GM19099 (cell line): ENCODE data around the gene CAMTA1.

ENCODE experiments used
- POLR2A ChIP-seq: IDR thresholded peaks from 3 replicates; pipeline ENCODE4 v1.6.1; 2011; ENCODE audit warnings: low read depth; ENCODE audit not compliant: insufficient read length; ENCODE audit errors: extremely low read depth

Gene CAMTA1

DNA sequence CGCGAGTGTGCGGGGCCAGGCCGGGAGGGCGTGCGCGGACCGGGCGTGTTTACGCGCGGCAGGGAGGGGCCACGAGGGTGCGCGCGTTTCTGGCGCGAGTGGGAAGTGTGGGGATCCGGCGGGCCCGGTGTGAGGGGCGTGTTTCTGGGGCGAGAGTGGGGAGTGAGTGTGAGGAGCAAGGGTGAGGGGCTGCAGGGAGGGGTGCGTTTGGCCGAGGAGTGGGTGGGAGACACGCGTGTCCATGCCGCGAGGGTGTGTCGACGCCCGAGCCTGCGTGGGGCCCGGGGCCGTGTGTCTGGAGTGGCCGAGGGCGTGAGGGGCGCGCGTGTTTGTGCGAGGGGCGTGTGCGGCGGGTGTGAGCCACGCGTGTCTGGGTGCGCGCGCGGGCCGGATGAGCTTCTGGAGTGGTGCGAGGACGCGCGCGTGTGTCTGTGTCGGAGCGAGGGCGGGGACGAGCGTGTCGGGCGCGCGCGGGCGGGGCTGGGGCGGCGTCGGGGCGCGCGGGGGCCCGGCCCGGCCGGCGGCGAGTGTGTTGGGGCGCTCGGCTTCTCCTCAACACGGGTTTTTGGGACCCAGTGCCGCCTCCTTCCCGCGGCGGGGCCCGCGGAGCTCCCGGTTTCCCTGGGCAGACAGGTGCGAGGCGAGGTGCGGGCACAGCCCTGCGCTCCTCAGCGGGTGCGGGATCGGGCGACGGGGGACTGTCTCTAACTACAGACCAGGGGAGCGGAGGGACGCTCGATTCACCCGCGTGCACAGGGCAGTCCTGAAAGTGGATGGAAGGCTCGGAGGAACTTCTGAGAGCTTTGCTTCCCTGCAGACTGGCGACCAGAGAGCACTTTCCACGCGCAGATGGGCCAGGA is 920.0 kb downstream of the CAMTA1 start:
- TF ChIP-seq POLR2A, result no peak

DNA sequence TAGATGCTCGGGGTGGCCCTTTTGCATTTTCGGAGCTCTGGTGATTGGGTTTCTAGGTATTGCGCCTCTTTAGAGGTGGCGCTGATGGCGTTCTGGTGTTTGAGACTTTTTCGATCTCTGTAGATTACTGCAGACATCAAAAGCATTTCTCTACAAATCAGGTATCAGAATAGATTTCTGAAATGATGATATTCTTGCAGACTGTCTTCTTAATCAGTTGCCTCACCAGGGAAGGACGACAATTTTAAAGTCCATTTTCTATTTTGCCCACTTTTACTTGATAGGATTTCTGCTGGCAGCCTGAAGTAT is 920.6 kb downstream of the CAMTA1 start:
- no peak for TF ChIP-seq POLR2A

DNA sequence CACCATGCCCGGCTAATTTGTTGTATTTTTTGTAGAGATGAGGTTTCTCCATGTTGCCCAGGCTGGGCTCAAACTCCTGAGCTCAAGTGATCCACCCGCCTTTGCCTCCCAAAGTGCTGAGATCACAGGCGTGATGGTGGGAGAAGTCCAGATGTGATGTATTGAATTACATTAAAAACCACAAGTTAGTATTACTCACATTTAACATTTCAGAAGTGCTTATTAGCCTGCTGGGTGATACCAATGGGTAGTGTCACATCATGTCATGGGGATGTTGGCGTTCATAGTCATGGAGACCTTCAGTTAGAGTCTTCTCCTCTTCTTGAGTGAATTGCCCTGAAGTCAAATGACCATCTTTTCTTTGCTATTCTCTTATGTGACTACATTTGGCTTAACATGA is 922.3 kb downstream of the CAMTA1 start:
- no peak for TF ChIP-seq POLR2A

DNA sequence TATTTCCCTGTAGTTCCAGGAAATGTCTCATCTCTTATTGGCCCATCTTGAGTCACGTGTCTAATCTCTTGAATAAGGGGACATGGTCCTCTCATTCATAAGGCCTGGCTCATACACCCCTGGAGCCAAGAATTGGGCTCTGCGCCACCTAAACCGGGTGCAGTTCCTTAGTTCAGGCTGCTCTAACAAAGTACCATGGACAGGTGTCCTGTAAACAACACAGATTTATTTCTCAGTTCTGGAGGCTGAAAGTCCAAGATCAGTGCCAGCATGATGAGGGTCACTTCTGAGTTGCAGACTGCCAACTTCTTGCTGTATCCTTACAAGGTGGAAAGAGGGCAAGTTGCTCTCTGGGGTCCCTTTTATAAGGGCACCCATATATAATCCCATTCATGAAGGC is 925.6 kb downstream of the CAMTA1 start:
- no peak for TF ChIP-seq POLR2A

GRCh38 chr1:7712731-7713323 is 927.6 kb downstream of the CAMTA1 start:
- no peak for TF ChIP-seq POLR2A

- TF ChIP-seq POLR2A, result no peak
Observed at GRCh38 chr1:7716506-7716905, 931.3 kb downstream of the CAMTA1 start.

- TF ChIP-seq POLR2A, result no peak
Observed at GRCh38 chr1:7717748-7718368, 932.6 kb downstream of the CAMTA1 start.

GRCh38 chr1:7719468-7720094 is 934.3 kb downstream of the CAMTA1 start:
- TF ChIP-seq POLR2A, result no peak

DNA sequence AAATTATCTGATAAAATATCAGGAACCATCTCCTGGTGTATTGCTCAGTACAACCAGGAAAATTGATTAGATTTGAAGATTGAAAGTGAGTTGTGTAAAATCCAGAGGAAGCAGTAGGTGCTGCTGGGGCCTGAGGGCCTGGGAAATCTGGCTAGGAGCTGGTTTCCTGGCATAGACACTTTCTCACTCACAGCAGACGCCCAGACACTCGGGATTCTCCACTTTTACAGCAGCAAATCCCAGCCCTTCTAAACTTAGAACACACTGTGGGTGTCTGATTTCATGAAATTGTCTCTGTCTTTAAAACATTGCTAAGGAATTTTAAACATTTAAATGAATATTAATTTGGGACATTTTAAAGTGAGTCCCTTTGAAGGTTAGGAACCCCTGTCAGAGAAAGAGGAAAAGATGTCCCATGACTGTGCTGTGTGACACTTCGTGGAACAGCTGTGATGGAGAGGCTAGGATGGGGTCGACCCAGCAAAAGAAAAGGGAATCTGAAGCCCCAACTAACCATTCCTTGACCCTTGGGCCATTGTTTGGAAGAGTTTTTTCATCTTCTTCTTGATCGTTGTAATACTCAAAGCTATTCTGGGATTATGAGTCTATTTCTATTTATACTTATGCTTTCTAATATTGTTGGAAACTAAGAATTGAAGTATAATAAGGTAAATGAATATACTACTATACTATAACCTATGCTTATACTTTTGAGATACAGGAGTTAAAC is 936.9 kb downstream of the CAMTA1 start:
- TF ChIP-seq POLR2A, result no peak

- TF ChIP-seq POLR2A, result no peak
Observed at GRCh38 chr1:7722670-7723012, 937.4 kb downstream of the CAMTA1 start.

- TF ChIP-seq POLR2A, result no peak
Observed at GRCh38 chr1:7726623-7727022, 941.4 kb downstream of the CAMTA1 start.

- no peak for TF ChIP-seq POLR2A
Observed at GRCh38 chr1:7727809-7728471, 942.7 kb downstream of the CAMTA1 start.

DNA sequence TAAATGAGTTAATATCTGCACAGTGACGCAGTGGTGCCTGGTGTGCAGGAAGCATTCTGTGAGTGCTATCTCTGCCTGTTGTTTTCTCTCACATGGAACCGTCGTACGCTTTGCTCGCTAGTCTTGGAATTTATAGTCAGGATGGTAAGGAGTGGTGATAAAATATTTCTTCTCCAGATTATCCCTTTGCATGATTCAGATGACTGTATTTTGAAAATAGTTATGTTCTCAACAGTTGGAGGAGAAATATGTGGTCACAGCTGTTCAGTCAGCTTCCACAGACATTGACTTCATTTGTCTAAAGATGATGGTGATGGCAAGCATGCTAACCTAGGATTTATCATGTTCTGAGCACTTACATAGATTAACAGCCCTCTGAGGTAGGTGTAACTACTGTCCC is 944.5 kb downstream of the CAMTA1 start:
- TF ChIP-seq POLR2A, result no peak

DNA sequence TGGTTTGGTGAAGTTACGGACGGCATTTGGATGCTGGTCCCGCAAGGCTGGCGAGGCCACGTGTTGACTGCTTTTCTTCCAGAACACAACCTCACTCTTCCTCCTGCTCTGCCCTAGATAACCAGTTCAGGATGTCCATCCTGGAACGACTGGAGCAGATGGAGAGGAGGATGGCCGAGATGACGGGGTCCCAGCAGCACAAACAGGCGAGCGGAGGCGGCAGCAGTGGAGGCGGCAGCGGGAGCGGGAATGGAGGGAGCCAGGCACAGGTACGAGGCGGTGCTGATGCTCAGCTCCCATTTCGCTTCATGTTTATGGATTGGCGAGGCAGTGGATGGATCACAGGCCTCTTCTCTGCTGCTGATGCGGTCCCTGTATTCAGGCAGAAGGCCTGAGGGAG is 947.1 kb downstream of the CAMTA1 start:
- no peak for TF ChIP-seq POLR2A

GRCh38 chr1:7733276-7733675 is 948.0 kb downstream of the CAMTA1 start:
- no peak for TF ChIP-seq POLR2A
